Stimulated activated CD4-positive, alpha-beta T cell treated with anti-CD3 and anti-CD28 coated beads, Interleukin-4, amount 100 ng/mL, for 1 hour (primary cell): ENCODE results near the gene KCTD19.

Source experiments
- DNase-seq: peaks from one replicate; pipeline ENCODE4 v3.0.0-alpha.2; 2020

The KCTD19 gene

DNA sequence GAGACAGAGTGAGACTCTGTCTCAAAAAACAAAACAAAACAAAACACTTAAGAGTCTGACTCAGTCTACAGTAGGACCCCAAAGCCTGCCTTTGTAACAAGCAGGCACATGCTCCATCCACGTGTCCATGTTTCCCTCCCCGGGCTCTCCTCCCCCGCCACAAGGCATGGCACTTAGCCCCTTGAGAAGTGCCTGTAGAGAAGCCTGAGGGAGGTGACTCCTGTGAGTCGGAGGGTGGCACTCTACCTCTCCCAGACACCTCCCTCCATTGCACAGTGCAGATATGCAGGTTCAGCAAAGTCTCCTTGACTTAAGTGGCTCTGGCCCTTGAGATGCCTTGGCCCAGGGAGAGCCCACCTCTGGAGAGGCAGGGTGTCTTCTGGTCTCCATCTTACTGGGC, 86.0 kb downstream of the KCTD19 start:
- no peak for DNase-seq
